Stimulated activated effector memory CD8-positive, alpha-beta T cell treated with anti-CD3 and anti-CD28 coated beads, Interleukin-12 subunit alpha, Interleukin-12 subunit beta, amount 100 ng/mL, for 72 hours (primary cell): ENCODE results near the gene GSTT2.
"Not testable (repeated sequence)": the region's sequence is repeated elsewhere in the genome, so short reads cannot be mapped to it uniquely, and the experiment has no call there.

Experiments
- ATAC-seq: fragments of 150-1000 bp; cut with Tn5 transposase; 2 replicates; pipeline ENCODE4 v1.10.0; 2021
- DNase-seq, 2 donors: peaks; one replicate each; pipeline ENCODE4 v3.0.0; 2021 to 2022; ENCODE audit warnings: low spot score in 2 of 2
- H3K27ac Mint-ChIP-seq: one replicate; pipeline ENCODE4 v1.8.0; 2022; ENCODE audit warnings: mild to moderate bottlenecking, mixed read lengths
- H3K36me3 Mint-ChIP-seq: one replicate; pipeline ENCODE4 v1.8.0; 2022; ENCODE audit warnings: mild to moderate bottlenecking, mixed read lengths
- H3K4me1 Mint-ChIP-seq: one replicate; pipeline ENCODE4 v1.8.0; 2022; ENCODE audit warnings: mixed read lengths
- H3K4me3 Mint-ChIP-seq: one replicate; pipeline ENCODE4 v1.8.0; 2022; ENCODE audit warnings: mild to moderate bottlenecking, mixed read lengths
- H3K9me3 Mint-ChIP-seq: one replicate; pipeline ENCODE4 v1.8.0; 2022; ENCODE audit warnings: mixed read lengths

Gene GSTT2

DNA sequence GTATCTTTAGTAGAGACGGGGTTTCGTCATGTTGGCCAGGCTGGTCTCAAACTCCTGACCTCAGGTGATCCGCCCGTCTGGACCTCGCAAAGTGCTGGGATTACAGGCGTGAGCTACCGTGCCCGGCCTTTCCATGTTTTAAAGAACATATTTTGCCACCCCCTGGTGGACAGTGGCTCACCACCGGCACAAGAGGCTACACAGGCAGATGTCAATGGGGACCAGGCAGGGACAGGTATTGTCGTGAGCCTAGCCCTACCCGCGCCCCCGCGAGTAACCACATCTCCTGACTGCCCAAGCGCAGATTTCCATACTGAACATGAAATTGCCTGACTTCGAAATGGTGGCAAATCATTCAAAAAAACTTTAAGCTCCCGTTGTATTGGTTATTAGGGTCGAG lies 13.8 kb upstream of the GSTT2 start:
- Mint-ChIP-seq H3K4me1 (peaks cover 24% of the 10 kb centered on the region), H3K36me3 (peaks cover 23% of the 10 kb centered on the region)
- DNase-seq, H3K9me3 Mint-ChIP-seq, H3K4me3 Mint-ChIP-seq, H3K27ac Mint-ChIP-seq: not testable (repeated sequence)
- ATAC-seq, result peak; percentile 58

- peak; percentile 98 for ATAC-seq
- Mint-ChIP-seq H3K36me3 (peaks cover 28% of the 10 kb centered on the region), H3K4me1 (peaks cover 28% of the 10 kb centered on the region)
- DNase-seq, H3K27ac Mint-ChIP-seq, H3K4me3 Mint-ChIP-seq, H3K9me3 Mint-ChIP-seq: not testable (repeated sequence)
Observed at GRCh38 chr22:23966568-23966967, 13.4 kb upstream of the GSTT2 start, which contains the start of gene DDTL. Gene DDTL, plus strand, starts transcription at chr22:23966888. Its CDS starts 27 bp downstream, at chr22:23966915.

DNA sequence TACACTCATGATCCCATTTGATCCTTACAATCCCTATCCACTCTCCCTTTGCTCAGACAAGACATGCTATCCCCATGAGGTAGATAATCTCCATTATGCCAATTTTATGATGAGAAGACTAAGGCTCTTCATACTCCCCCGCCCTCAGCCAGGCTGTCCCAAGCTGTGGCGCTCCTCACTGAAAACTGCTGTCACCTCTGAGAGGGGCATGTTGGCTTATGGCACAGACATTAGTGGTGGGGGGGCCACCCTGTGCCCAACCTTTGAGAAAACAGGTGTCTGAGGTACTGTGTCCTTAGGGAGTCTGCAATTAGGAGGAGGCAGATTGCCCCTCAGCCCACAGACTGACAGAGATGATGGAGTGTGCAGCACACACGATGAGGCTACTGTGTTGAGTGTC lies 10.9 kb upstream of the GSTT2 start:
- peak overlapping the region; percentile 1 for H3K27ac Mint-ChIP-seq
- peaks cover 35% of the 10 kb centered on the region for H3K36me3 Mint-ChIP-seq
- no peak for DNase-seq
- H3K4me3 Mint-ChIP-seq, result peak overlapping the region; percentile 4
- no peak for ATAC-seq
- H3K4me1 Mint-ChIP-seq, result peaks cover 33% of the 10 kb centered on the region
- no peaks in the 10 kb centered on the region for H3K9me3 Mint-ChIP-seq

- H3K27ac Mint-ChIP-seq, result peak overlapping the region; percentile 1
- no peaks in the 10 kb centered on the region for H3K9me3 Mint-ChIP-seq
- ATAC-seq (no peak), DNase-seq (no peak)
- H3K4me3 Mint-ChIP-seq, result peak overlapping the region; percentile 4
- peaks cover 33% of the 10 kb centered on the region for H3K4me1 Mint-ChIP-seq
- H3K36me3 Mint-ChIP-seq, result peaks cover 35% of the 10 kb centered on the region
Observed at GRCh38 chr22:23970201-23970641, 9.7 kb upstream of the GSTT2 start.

DNA sequence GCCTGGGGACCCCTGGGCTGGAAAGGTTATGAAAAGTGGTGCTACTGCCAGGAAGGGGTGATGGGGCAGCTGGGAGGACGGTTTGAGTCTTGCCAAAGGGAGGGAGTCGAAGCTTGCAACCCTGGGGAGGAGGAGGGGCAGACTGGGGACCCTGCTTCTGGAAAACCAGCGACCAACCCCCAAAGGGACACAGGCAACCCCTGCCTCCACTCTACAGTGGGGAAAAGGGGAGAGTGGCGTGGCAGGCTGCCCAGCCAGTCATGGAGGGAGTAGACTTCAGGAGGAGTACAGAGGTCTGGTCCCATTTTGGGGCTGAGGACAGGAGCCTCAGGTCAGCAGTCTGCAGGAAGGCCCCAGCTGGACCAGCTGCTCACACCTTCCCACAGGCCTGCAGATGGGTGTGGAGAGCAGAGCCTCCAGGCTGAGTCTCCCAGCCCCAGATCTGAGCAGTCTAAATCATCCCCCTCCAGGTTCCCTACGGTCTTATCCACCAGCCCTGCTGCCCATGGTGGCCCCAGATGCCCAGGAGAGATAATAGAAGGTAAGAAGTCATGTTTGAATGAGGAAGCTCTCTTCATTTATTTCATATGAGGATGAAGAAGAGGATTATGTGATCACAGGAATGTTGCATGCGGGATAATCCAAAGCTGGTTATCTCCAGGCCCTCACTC lies 9.0 kb upstream of the GSTT2 start:
- ATAC-seq (no peak), DNase-seq (no peak)
- Mint-ChIP-seq H3K27ac (peak overlapping the region; percentile 1), H3K9me3 (no peaks in the 10 kb centered on the region), H3K36me3 (peaks cover 35% of the 10 kb centered on the region), H3K4me3 (peak overlapping the region; percentile 4), H3K4me1 (peaks cover 33% of the 10 kb centered on the region)

DNA sequence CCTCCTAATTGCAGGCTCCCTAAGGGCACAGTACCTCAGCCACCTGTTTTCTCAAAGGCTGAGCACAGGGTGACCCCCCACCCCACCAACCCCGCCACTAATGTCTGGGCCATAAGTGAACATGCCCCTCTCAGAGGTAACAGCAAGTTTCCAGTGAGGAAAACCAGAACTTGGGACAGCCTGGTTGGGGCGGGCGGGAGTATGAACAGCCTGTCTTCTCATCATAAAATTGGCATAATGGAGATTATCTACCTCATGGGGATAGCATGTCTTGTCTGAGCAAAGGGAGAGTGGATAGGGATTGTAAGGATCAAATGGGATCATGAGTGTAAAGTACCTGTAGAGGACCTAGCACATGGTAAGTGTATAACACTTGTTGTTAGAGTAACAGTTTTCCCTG lies 8.0 kb upstream of the GSTT2 start:
- Mint-ChIP-seq H3K27ac (peak overlapping the region; percentile 1), H3K36me3 (peaks cover 35% of the 10 kb centered on the region), H3K4me1 (peaks cover 33% of the 10 kb centered on the region)
- not testable (repeated sequence) for ATAC-seq, DNase-seq, H3K9me3 Mint-ChIP-seq, H3K4me3 Mint-ChIP-seq

GRCh38 chr22:23974345-23974744 lies 5.6 kb upstream of the GSTT2 start, which contains the start of gene DDT:
Gene DDT, minus strand, starts transcription at chr22:23974441. Its CDS starts 27 bp downstream, at chr22:23974414.
- peaks cover 29% of the 10 kb centered on the region for H3K36me3 Mint-ChIP-seq
- H3K27ac Mint-ChIP-seq, DNase-seq, H3K4me3 Mint-ChIP-seq, H3K9me3 Mint-ChIP-seq: not testable (repeated sequence)
- H3K4me1 Mint-ChIP-seq, result peaks cover 27% of the 10 kb centered on the region
- peak; percentile 97 for ATAC-seq

DNA sequence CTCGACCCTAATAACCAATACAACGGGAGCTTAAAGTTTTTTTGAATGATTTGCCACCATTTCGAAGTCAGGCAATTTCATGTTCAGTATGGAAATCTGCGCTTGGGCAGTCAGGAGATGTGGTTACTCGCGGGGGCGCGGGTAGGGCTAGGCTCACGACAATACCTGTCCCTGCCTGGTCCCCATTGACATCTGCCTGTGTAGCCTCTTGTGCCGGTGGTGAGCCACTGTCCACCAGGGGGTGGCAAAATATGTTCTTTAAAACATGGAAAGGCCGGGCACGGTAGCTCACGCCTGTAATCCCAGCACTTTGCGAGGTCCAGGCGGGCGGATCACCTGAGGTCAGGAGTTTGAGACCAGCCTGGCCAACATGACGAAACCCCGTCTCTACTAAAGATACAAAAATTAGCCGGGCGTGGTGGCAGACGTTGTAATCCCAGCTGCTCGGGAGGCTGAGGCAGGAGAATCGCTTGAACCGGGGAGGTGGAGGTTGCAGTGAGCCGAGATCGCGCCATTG lies 5.0 kb upstream of the GSTT2 start:
- not testable (repeated sequence) for DNase-seq, H3K27ac Mint-ChIP-seq, H3K9me3 Mint-ChIP-seq, H3K4me3 Mint-ChIP-seq
- H3K36me3 Mint-ChIP-seq, result peaks cover 23% of the 10 kb centered on the region
- peak; percentile 58 for ATAC-seq
- H3K4me1 Mint-ChIP-seq, result peaks cover 22% of the 10 kb centered on the region

DNA sequence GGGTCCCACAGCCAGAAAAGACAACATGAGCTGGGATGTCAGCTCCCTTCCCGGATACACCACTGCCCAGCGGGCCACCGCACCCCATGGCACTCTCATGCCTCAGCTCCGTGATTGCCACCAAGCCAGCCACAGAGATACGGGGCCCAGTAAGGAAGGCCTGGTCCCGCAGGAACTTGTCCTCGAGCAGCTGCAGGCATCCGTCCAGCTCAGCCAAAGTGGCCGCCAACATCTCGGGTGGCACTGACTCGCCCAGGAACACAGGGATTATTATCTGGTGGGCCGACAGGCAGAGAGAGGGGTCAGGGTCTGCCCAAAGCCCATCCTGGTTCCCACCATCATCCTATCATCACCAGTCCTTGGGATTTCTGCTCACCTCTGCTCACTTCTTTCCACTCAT lies 2.6 kb upstream of the GSTT2 start:
- DNase-seq, H3K27ac Mint-ChIP-seq, ATAC-seq, H3K36me3 Mint-ChIP-seq, H3K4me1 Mint-ChIP-seq, H3K9me3 Mint-ChIP-seq, H3K4me3 Mint-ChIP-seq: not testable (repeated sequence)

- not testable (repeated sequence) for ATAC-seq
Observed at GRCh38 chr22:23980567-23980966, 633 bp downstream of the GSTT2 start.

DNA sequence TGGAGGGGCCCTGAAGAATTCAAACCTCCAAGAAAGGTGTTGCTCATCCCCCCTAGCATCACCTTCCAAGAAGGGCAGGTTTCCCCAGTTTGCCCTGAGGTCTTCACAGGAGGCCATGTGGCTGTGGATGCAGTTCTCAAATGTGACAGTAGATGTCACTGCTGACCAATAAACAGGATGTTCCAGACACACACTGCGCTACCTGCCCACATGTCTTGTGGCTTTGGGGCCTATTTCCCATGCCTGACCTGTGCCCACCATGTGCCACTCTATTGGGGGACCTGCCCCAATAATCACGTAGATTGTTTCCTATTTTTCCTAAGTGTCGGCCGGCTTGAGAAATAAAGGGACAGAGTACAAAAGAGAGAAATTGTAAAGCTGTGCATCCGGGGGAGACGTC lies 4.5 kb downstream of the GSTT2 start:
- Mint-ChIP-seq H3K36me3 (peaks cover 5% of the 10 kb centered on the region), H3K4me1 (peaks cover 16% of the 10 kb centered on the region), H3K27ac (peak overlapping the region; percentile 49), H3K9me3 (no peaks in the 10 kb centered on the region), H3K4me3 (no peak overlapping the region)
- peak; percentile 15 to 73 for DNase-seq
- ATAC-seq, result peak; percentile 84

More at GRCh38 chr22:23980567-23980966, 633 bp downstream of the GSTT2 start:
- H3K4me1 Mint-ChIP-seq, H3K27ac Mint-ChIP-seq, H3K36me3 Mint-ChIP-seq, H3K9me3 Mint-ChIP-seq, DNase-seq, H3K4me3 Mint-ChIP-seq: not testable (repeated sequence)

DNA sequence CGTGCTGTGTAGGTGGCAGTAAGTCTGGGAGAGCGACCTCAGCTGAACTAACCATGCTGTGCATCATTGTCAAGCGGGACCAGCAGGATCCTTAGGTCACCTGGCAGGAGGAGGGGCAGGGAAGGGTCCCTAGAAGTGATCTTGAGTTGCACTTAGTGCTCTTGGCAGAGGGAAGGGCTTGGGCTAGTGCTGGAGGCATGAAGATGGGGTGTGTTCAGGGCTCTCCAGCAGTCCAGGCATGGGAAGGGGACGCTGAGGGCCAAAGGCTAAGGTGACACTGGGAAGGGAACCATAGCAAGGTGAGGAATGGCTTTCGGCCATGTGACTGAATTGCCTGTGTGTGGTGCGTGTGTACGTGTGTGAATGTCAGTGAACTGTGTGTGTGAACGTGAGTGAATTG lies 6.2 kb downstream of the GSTT2 start:
- H3K4me1 Mint-ChIP-seq, result peaks cover 16% of the 10 kb centered on the region
- not testable (repeated sequence) for H3K9me3 Mint-ChIP-seq, H3K27ac Mint-ChIP-seq, H3K36me3 Mint-ChIP-seq, H3K4me3 Mint-ChIP-seq, ATAC-seq
- peak in 1 of 2 donors; percentile 44 for DNase-seq

DNA sequence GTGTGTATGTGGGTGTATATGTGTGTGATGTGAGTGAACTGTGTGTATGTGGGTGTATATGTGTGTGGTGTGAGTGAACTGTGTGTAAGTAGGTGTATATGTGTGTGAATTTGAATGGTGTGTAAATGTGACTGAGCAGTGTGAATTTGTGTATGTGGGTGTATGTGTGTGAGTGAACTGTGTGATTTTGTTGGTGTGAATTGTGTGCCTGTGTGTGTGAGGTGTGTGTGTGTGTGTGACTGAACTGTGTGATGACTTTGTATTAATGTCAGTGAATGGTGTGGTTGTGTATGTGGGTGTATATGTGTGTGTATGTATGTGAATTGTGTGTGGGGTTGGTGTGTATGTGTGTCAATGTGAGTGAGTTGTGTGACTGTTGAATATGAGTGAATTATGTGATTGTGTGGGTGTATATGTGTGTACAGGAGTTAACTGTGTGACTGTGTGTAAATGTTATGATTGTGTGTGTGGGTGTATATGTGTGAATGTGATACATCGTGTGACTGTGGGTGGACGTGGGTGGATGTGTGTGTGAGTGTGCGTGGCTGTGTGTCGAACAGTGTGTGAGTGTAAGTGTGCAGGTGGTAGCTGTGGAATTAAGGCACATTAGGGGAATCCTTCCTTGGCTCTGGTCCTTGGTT lies 6.7 kb downstream of the GSTT2 start:
- not testable (repeated sequence) for ATAC-seq, DNase-seq, H3K36me3 Mint-ChIP-seq, H3K9me3 Mint-ChIP-seq, H3K4me3 Mint-ChIP-seq
- peaks cover 16% of the 10 kb centered on the region for H3K4me1 Mint-ChIP-seq
- peak overlapping the region; percentile 2 for H3K27ac Mint-ChIP-seq

- Mint-ChIP-seq H3K27ac (peak overlapping the region; percentile 67), H3K4me1 (peaks cover 12% of the 10 kb centered on the region)
- H3K9me3 Mint-ChIP-seq, H3K4me3 Mint-ChIP-seq, H3K36me3 Mint-ChIP-seq, DNase-seq: not testable (repeated sequence)
- peak; percentile 64 for ATAC-seq
Observed at GRCh38 chr22:23989583-23990244, 9.8 kb downstream of the GSTT2 start.

- DNase-seq, H3K36me3 Mint-ChIP-seq, H3K27ac Mint-ChIP-seq, H3K4me3 Mint-ChIP-seq, H3K4me1 Mint-ChIP-seq, ATAC-seq, H3K9me3 Mint-ChIP-seq: not testable (repeated sequence)
Observed at GRCh38 chr22:23993080-23993479, 13.1 kb downstream of the GSTT2 start.
